HG03565 (cell line): ENCODE results near the gene RHBG.
"Not testable (repeated sequence)": the region's sequence is repeated elsewhere in the genome, so short reads cannot be mapped to it uniquely, and the experiment has no call there.

Experiments
- ATAC-seq: cut with Tn5 transposase; IDR thresholded peaks from one replicate; pipeline ENCODE4 v1.9.1; 2021; ENCODE audit warnings: mild to moderate bottlenecking, moderate library complexity; ENCODE audit not compliant: unreplicated experiment

Gene RHBG

DNA sequence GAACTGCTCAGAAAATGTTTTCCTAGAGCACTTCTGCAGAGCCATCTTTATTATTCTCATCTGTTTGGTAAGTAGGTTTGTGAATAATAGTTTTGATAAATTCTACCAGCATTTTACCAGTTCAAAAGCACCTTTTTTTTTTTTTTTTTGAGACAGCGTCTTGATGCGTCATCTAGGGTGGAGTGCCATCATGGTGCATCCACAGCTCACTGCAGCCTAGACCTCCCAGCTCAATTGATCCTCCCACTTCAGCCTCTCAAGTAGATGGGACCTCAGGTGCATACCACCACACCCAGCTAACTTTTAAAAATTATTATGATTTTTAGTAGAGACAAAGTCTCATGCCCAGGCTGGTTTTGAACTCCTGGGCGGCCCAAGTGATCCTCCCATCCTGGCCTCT lies 9.8 kb upstream of the RHBG start:
- no peak for ATAC-seq

DNA sequence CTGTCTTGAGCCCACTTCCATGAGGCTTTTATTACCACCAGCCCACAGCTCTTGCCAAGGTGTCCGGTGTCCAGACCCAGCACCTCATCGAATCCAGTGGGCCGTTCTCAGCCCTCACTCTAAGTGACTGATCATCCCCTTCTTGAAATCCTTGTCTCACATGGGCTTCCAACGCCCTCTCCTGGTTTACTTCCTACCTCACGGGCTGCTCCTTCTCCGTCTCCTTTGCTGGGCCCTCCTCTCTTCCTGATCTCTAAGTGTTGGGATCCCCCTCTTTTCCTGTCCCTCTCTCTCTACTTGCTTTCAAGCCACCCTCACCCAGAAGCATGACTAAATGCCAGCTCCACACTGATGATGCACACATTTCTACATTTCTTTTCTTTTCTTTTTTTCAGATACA lies 9.0 kb upstream of the RHBG start:
- no peak for ATAC-seq

DNA sequence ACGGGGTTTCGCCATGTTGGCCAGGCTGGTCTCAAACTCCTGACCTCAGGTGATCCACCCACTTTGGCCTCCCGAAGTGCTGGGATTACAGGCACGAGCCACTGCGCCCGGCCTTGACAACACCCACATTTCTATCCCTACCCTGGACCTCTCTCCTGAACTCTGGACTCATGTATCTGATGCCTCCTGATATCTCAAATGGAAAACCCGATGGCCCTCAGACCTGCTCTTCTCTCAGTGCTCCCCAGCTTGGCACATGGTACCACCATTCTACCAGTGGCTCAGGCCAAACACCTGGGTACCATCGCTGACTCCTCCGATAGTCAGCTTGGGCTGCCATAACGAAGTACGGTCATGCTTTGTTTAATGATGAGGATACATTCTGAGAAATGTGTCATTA lies 8.5 kb upstream of the RHBG start:
- no peak for ATAC-seq

DNA sequence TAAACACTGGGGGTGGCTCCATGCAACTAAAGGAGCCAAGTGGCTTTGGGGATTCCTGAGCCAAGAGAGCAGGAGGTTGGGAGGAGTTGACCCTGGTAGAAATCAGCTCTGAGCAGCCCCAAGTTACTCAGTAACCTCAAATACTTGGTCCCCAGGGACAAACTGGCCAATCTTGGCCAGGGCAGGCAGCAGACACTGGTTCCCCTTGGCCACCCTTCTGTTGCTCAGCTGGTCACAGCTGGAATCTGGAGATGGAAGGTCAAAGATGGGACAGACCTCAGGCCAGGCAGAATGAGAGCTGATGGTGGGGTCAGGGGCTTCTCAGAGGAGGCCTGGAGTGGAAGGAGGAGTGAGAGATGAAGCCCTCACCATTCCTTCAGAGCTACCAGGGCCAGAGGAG lies 3.3 kb upstream of the RHBG start:
- no peak for ATAC-seq

DNA sequence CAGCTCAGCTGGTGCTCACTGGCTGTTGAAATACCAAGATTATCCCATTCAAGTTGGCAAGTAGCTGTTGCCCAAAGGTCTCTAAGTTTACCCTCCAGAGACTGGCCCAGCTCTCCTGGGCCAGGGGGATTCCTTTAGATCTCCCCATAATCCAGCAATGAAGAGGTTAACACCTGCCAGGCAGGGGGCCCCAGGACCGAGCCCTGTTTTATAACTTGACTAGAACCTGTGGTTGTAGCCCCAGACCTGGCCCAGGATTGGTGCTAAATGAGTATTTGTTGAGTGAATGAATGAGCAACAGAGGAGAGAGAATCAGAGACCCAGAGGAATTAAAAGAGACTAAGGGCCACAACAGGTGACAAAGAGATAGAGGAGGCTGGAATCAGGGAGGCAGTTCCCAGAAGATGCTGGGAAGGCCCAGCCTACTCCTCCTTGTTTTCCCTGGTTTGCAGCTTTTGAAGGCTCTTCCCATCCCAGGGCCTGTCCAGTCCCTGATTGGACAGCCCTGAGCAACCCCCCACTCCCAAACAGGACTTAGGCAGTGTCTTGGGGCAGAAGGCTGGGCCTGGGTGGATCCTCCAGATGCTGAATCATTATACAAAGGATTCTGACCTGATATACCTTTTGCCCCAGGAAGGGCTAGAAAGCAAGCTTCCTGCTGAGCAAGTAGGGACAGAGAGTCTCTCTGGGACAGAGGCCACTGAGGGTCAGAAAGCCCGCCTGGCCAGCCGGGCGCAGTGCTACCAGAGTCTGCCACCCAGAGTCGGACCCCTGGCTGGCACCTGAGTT lies 2.4 kb upstream of the RHBG start:
- no peak for ATAC-seq

DNA sequence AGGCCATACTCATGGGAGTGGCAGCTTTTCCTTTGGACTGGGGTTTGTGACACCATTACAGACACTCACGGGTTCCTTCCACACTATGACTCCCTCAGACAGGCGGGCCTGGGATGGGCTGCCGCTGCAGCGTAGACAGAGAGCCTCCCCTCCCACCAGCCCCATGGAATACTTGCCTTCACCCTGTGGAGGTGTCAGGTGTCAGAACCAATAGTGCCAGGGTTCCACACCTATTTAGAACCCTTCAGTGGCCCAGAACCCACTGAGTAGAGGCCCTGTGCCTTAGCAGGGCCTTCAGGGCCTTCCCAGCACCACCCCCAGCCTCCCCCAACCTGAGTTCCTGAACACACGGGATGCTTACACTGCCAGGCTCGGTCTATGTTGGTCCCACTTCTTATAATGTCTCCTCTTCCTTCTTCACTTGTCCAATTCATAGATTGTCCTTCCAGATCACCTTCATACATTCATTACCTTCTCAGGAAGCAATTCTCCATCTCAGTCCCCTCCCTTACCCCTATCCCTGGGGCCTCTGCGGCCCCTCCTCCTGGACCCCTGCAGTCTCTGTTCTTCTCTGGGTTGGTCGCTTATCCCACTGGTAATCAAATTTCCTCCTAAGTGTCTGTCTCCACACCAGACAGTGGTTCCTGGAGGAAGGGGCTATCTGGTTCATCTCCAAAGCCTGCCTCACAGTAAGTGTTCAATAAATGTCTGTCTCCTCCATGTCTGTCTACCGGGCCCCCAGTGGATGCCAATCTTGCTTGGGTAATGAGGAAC lies 1.4 kb upstream of the RHBG start:
- ATAC-seq = no peak

DNA sequence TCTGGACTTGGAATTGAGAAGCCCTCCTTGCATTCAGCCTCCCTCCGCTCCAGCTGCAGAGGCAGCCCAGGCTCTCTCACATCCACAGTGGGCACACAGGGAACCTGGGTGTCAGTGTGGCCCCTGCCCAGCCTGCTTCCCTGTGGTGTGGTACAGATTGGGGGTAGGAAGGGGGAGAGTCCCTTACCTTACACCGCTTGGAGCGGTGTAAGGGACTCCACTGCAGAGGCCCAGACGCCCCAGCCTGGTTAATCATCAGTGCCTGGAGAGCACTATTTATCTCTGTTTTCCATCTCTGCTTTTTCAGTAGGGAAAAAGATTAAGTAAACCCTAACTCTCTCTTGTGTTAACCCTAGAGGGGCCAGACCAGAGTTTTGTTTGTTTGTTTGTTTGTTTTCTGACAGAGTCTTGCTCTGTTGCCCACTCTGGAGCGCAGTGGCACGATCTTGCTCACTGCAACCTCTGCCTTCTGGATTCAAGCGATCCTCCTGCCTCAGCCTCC lies 803 bp upstream of the RHBG start:
- no peak for ATAC-seq

DNA sequence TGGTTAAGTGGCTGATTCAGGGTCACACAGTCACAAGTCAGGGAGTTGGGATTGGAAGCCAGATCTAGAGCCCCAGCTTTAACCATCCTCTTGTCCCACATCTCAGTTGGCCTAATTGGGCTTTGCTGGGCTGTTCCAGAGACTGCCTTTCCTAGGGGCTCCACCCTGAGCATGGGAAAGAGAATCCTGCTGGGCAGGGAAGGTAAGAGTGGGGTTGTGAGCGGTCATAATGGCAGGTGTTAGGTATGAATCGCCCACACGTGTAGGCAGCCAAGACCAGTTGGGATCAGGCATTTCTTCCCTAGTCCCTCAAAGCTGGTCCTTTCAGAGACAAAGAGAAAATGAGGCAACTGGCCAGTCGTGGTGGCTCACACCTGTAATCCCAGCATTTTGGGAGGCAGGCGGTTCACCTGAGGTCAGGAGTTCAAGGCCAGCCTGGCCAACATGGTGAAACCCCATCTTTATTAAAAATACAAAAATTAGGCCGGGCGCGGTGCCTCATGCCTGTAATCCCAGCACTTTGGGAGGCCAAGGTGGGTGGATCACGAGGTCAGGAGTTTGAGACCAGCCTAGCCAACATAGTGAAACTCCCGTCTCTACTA lies 775 bp downstream of the RHBG start:
- ATAC-seq = not testable (repeated sequence)

DNA sequence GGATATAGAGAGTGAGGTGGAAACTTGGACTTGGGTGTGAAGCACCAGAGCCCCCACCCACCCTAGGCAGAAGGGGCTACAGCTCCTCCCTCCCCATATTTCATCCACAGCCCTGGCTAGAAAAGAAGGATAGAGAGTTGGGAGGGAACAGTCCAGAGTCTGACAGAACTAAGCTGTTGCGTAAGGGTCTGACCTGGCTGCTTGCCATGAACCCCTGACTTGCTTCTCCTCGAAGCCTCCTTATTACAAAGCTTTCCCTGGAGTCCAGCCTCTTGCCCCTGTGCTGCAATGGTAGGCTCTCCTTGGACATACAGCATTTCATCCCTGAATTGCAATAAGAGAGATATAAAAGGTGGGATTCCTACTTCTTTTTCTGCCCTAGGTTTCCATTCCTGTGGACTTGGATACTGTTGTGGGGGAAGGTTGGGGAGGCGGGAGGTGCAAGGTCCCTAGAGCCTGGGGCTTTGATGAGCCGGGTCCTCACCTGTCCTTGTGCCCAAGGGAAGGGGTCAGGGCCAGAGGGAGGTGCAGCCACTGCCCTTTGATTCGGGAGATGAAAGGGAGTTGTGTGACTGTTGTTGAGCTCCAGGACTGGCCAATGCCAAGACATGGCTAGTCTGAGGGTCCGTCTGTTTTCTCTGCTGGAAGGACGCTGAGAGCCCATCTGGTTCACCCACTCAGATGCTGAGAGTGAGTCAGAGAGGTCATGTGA lies 2.7 kb downstream of the RHBG start:
- no peak for ATAC-seq

DNA sequence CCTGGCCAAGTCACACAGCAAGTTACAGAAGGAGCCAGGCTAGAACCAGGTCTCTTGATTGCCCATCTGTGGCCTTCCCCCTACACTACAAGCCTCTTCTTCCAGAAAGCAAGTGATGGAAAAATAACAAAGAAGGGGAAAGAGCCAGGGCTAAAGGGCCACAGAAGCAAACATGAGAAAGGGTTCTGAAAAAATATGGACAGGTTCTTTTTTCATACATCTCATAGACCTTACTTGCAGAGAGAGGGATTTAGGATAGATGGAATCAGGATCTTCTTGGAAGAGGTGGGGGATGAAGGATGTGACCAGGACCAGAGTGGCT lies 3.2 kb downstream of the RHBG start:
- no peak for ATAC-seq

DNA sequence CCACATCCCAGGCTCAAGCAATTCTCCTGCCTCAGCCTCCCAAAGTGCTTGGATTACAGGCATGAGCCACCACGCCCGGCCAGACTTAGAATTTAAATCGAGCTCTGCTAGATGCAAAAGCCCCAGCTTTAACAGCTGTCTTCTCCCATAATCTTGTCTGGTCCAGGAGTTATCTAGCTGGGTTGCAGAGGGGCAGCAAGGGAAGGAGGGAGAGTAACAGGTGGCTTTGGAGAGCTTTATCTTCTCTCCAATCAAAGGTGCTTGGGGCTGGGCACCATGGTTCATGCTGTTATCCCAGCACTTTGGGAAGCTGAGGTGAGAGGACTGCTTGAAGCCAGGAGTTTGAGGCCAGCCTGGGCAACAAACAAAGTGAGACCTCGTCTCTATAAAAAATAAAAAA lies 3.9 kb downstream of the RHBG start:
- ATAC-seq = no peak

DNA sequence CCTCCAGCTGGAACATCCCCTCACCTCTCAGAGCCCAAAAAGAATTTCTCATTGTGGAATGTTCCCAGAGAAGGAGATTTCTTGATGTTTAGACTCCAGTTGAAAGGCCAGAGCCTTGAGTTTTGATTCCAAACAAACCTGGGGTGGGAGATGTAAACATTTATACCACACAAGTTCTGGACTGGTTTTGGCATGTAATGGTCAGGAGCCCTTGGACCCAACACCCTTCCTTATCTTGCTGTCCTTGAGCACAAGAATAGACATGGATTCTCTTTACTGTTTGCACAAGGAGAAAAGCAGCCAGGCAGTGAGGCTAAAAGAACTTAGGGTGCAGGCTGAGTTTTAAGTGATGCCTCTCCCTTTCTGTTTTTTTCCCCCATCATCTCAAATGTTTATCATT lies 4.5 kb downstream of the RHBG start:
- ATAC-seq = no peak

DNA sequence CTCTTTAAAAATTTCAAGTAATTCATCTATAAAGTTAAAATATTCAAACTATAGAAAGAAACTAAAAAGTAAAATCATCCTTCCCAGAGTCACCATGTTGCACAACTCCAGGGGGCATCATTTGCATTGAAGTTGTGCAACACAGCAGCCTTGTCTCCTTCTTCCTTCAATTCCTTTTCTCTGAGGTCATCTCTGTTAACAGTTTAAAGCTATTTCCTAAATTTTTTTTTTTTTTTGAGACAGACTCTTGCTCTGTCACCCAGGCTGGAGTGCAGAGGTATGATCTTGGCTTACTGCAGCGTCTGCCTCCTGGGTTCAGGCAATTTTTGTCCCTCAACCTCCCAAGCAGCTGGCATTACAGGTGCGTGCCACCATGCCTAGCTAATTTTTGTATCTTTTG lies 7.1 kb downstream of the RHBG start:
- ATAC-seq = no peak

DNA sequence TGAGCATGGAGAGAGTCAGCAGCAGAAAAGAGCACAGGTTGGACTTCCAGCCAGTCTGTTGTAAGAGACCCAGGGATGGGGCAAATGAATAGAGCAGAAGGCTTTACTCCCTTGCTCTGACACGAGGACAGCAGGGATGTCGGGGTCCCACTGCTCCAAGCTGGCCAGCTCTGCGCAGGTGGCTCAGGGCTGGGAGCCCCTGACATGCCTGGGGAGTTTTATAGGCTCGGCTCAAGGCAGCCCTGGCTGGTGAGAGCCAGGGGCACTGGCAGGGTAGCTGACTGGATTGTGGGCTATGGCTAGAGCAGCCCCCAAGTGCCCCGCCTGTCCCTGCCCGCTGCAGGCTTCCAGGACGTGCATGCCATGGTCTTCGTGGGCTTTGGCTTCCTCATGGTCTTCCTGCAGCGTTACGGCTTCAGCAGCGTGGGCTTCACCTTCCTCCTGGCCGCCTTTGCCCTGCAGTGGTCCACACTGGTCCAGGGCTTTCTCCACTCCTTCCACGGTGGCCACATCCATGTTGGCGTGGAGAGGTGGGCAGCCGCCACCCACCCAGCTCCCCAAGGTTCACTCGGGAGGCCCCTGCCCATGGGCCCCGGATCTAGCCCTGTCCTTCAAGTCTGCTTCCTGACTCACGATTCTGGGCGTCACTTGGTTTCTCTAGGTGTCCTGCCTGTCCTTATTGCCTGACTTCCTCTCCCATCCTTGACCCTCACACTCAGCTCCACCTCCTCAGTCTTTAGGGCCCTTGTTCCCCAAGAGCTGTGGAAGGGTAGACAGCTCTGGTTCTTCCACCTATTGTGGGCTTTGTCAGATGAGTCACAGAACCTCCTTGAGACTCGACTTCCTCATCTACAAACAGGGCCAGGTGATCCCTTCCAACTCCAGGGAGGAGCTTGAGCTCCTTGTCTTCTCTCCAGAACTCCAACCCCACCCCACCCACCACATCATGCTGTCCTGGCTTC lies 8.2 kb downstream of the RHBG start:
- ATAC-seq = no peak

DNA sequence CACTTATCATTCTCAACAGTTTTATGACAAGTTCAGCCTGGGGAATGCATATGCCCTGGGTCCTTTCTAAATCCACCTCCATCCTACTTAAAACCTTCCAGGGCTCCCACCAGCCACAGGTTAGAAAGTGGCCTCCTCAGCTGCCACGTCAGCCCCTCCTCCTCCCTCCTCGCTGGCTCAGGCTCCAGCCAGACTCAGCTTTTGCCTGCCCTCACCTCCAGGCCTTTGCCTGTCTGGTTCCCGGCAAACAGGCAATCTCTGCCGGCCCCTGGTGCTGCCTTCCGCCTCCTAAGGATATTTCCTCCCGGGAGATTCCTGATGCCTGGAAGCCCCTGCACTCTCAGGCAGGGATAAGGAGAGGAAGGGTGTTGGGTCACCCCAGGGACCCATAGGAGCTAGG lies 9.5 kb downstream of the RHBG start:
- no peak for ATAC-seq

DNA sequence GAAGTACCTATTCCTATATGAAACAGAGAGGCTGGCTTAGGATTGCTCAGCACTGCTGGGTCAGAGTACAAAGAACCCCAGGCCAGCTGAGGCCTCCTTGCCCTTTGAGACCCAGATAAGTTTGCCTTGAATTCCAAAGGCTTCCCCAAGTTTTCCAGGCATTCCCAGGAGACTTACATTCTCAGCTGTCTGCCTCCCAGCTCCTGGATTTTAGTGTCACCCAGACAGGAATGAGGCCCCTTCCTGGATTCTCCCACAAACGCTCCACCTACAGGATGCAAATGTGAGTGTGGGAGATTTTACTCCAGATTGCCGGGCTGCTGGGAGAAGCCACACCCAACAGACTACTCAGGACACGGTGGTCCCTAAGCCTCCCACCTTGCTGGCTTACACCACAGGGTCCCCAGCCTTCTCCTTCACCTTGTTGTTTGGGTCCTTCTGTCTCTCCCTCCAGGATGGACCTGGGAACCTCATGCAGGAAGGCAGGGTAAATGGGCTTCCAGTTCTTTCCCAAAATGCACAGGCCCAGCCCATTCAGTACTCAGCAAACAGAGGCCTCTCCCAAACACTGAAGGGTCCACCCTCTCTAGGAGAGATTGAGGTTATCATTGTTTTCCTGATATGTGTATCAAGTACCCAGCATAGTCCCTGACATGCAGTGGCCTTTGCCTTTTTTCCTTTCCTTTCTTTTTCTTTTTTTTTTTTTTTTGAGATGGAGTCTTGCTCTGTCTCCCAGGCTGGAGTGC lies 10.6 kb downstream of the RHBG start:
- ATAC-seq = no peak

DNA sequence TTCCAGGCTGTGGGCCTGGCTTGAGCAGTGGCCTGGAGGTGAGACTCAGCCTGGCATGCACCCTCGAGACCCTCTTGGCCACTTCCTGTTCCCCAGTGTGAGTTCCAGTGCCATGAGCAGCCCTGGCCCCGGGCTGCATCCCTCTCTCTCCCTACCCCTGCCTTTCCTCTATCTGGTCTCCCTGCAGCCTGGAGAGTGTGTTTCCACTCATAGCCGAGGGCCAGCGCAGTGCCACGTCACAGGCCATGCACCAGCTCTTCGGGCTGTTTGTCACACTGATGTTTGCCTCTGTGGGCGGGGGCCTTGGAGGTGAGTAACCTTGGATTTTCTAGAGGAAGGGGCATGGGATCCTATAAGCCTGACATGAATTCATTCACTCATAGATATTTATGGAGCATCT lies 13.6 kb downstream of the RHBG start:
- ATAC-seq = no peak

DNA sequence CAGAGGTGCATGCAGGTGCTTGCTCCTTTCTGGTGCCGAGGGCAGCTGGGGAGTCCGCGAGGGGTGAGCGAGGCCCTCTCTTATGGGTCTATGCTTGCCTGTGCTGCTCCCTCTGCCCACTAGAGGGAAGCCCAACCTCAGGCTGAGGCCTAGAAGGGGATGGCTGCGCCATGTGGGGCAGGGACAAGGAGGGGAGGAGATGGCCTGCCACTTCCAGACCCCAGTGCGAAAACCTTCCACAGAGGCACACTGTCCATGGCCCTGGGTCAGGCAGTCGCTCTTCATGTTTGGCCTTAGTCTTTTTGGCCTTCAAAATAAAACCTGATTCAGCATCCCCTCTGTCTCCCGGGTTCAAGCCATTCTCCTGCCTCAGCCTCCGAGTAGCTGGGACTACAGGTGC lies 14.0 kb downstream of the RHBG start:
- peak; percentile 38 for ATAC-seq

DNA sequence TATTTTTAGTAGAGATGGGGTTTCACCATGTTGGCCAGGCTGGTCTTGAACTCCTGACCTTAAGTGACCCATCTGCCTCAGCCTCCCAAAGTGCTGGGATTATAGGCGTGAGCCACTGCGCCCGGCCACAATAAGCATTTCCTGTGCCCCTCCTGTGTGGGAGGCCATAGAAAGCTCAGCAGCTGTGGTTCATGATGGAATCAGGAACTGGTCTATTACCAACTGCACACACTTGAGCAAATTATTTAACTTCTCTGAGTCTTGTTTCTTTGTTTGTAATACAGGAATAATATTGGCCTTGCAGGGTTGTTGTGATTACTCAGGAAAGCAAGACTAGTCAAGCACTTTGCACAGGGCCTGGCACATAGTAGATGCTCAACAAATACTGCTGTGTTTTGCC lies 15.0 kb downstream of the RHBG start:
- ATAC-seq = no peak

DNA sequence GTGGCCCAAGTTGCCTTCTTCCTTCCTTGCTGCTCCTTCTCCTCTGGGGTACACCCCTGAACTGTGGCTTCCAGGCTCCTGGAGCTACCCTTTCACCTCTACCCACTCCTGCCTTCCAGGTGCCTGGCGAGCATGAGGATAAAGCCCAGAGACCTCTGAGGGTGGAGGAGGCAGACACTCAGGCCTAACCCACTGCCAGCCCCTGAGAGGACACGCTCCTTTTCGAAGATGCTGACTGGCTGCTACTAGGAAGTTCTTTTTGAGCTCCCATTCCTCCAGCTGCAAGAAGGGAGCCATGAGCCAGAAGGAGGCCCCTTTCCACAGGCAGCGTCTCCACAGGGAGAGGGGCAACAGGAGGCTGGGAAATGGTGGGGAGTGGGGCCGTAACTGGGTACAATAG lies 15.6 kb downstream of the RHBG start:
- no peak for ATAC-seq
